ENCODE results near the gene KRTAP5-11.
"Not testable (repeated sequence)": the region's sequence is repeated elsewhere in the genome, so short reads cannot be mapped to it uniquely, and the experiment has no call there.

KRTAP5-11 gene, protein sequence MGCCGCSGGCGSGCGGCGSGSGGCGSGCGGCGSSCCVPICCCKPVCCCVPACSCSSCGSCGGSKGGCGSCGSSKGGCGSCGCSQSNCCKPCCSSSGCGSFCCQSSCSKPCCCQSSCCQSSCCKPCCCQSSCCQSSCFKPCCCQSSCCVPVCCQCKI

GRCh38 chr11:71582309-71582895 lies at the start of gene KRTAP5-11:
TSS of gene KRTAP5-11 (minus strand) at chr11:71582875. CDS start at chr11:71582837, 38 bp downstream.
- no peak for DNase-seq

GRCh38 chr11:71631551-71631950 lies 48.9 kb upstream of the KRTAP5-11 start:
- not testable (repeated sequence) for DNase-seq

GRCh38 chr11:71630071-71630470 lies 47.4 kb upstream of the KRTAP5-11 start:
- not testable (repeated sequence) for DNase-seq

GRCh38 chr11:71628943-71629342 lies 46.3 kb upstream of the KRTAP5-11 start:
- not testable (repeated sequence) for DNase-seq

GRCh38 chr11:71623226-71623625 lies 40.6 kb upstream of the KRTAP5-11 start:
- not testable (repeated sequence) for DNase-seq

- DNase-seq, result not testable (repeated sequence)
Observed at GRCh38 chr11:71622561-71622960, 39.9 kb upstream of the KRTAP5-11 start.

GRCh38 chr11:71615003-71615402 lies 32.3 kb upstream of the KRTAP5-11 start:
- not testable (repeated sequence) for DNase-seq

- DNase-seq, result not testable (repeated sequence)
Observed at GRCh38 chr11:71614366-71614917, 31.8 kb upstream of the KRTAP5-11 start.

DNA sequence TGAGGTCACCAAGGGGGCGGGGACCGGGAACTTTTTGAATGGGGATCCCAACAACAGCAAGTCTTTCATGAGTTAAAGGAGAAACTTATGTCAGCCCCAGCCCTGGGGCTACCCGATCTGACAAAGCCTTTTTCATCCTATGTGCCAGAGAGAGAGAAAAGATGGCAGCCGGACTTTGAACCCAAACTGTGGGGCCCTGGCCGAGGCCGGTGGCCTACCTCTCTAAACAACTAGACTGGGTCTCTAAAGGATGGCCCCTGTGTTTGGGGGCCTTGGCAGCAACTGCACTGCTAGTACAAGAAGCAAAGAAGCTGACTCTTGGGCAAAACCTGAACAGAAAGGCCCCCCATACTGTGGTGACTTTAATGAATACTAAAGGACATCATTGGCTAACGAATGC lies 31.3 kb upstream of the KRTAP5-11 start:
- DNase-seq, result not testable (repeated sequence)

- not testable (repeated sequence) for DNase-seq
Observed at GRCh38 chr11:71611218-71611910, 28.7 kb upstream of the KRTAP5-11 start.

- not testable (repeated sequence) for DNase-seq
Observed at GRCh38 chr11:71608272-71608671, 25.6 kb upstream of the KRTAP5-11 start.

GRCh38 chr11:71607520-71608216 lies 25.0 kb upstream of the KRTAP5-11 start:
- not testable (repeated sequence) for DNase-seq

- DNase-seq, result not testable (repeated sequence)
Observed at GRCh38 chr11:71606853-71607519, 24.3 kb upstream of the KRTAP5-11 start.

GRCh38 chr11:71604798-71605488 lies 22.3 kb upstream of the KRTAP5-11 start:
- DNase-seq, result peak; percentile 21

GRCh38 chr11:71603221-71603620 lies 20.5 kb upstream of the KRTAP5-11 start:
- not testable (repeated sequence) for DNase-seq

DNA sequence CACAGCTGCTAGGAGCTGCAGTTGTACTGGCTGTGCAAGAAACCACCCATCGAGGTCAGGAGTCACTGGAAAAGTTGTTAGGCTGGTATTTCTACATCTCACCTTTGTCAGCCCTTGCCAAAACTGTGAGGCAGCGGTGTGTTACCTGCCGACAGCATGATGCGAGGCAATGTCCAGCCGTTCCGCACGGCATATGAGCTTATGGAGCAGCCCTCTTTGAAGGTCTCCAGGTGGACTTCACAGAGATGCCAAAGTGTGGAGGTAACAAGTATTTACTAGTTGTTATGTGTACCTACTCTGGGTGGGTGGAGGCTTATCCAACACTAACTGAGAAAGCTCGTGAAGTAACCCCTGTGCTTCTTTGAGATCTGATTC lies 6.9 kb upstream of the KRTAP5-11 start:
- not testable (repeated sequence) for DNase-seq

- peak; percentile 67 for DNase-seq
Observed at GRCh38 chr11:71588822-71589545, 6.3 kb upstream of the KRTAP5-11 start.

DNA sequence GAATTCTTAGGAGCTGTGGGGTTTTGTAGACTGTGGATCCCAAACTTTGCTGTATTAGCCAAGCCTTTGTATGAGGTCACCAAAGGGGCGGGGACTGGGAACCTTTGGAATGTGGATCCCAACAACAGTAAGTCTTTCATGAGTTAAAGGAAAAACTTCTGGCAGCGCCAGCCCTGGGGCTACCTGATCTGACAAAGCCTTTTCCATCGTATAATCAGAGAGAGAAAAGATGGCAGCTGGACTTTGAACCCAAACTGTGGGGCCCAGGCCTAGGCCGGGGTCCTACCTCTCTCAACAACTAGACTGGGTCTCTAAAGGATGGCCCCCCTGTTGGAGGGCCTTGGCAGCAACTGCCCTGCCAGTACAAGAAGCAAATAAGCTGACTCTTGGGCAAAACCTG lies 5.6 kb upstream of the KRTAP5-11 start:
- DNase-seq, result not testable (repeated sequence)

GRCh38 chr11:71585673-71586072 lies 3.0 kb upstream of the KRTAP5-11 start:
- DNase-seq, result not testable (repeated sequence)

- DNase-seq, result not testable (repeated sequence)
Observed at GRCh38 chr11:71582969-71583368, 294 bp upstream of the KRTAP5-11 start.

- DNase-seq, result no peak
Observed at GRCh38 chr11:71581826-71582225, 849 bp downstream of the KRTAP5-11 start.

Data from activated naive CD4-positive, alpha-beta T cell treated with Interleukin-2 at 50 U/mL for 16 hours (primary cell).